NCI-H1930 (cell line): ENCODE measurements around the gene SHF.

ENCODE experiments used
- DNase-seq, 2 experiments: peaks; one replicate each; lab custom pipeline; 2025; lab: John Stamatoyannopoulos, UW

Gene SHF

GRCh38 chr15:45126535-45127158 is 61.1 kb downstream of the SHF start:
- no peak for DNase-seq

GRCh38 chr15:45123397-45123796 is 64.4 kb downstream of the SHF start:
- no peak for DNase-seq

- DNase-seq = no peak
These were observed 65.0 kb downstream of the SHF start for GRCh38 chr15:45122719-45123118.

GRCh38 chr15:45121706-45122417 is 65.9 kb downstream of the SHF start:
- DNase-seq = no peak

GRCh38 chr15:45121020-45121419 is 66.7 kb downstream of the SHF start:
- DNase-seq = no peak

GRCh38 chr15:45120081-45120972 is 67.4 kb downstream of the SHF start:
- no peak for DNase-seq

GRCh38 chr15:45118996-45119395 is 68.8 kb downstream of the SHF start:
- DNase-seq = no peak

- peak; percentile 79 to 84 for DNase-seq
These were observed 69.6 kb downstream of the SHF start for GRCh38 chr15:45118131-45118588.

- no peak for DNase-seq
These were observed 70.2 kb downstream of the SHF start for GRCh38 chr15:45117308-45118130.
